ENCODE results near the gene C19orf47. TPM values are rescaled to one million over a fixed set of nuclear protein-coding genes. Genes with fewer than 3 reads are reported as not detected.

The C19orf47 gene
- total and polyA plus RNA-seq, 2 donors (not counting 3 experiments of a cell fraction or from before 2014, with no cell fraction given): 16.4 to 27.0 TPM

- no peak overlapping the region for H3K4me3 ChIP-seq (replicated peaks in 1 of 3; ENCODE audit: insufficient read depth in 1 of 3, low read depth in 1 of 3, low read length in 3 of 3)
- POLR2A ChIA-PET: interaction anchor here (1.3 kb wide), 1 partner anchor 30 kb away, joined by 3 read pairs; no protein-coding TSS in a partner anchor
Observed at GRCh38 chr19:40395956-40396355, 47.8 kb upstream of the C19orf47 start.

More at GRCh38 chr19:40395956-40396355, 47.8 kb upstream of the C19orf47 start:
- no peaks in the 10 kb centered on the region for H4K20me1 ChIP-seq (replicated peaks; ENCODE audit: control insufficient read depth, extremely low read depth, insufficient read depth, low read length)
- no peak overlapping the region for H3K4me2 ChIP-seq (ENCODE audit: insufficient read depth, low read length)
- no peaks in the 10 kb centered on the region for H3K4me1 ChIP-seq (ENCODE audit: control insufficient read depth, extremely low read depth, insufficient read depth, low read length)
- DNase-seq (ENCODE audit: low read depth, low spot score) (no peak), FAIRE-seq (no peak)
- BruUV-seq (replicated peaks): no TSS peak
- intact Hi-C loops (cut with micrococcal nuclease) (no loop called here), dilution Hi-C loops (cut with MboI; ENCODE audit: extremely low pct_ligation_motif_present, low sequenced_read_pairs) (no loop called here)
- no peaks in the 10 kb centered on the region for H3K79me2 ChIP-seq (ENCODE audit: control insufficient read depth, insufficient read depth, low read length)
- H3K36me3 ChIP-seq (ENCODE audit: control insufficient read depth in 2 of 2, extremely low read depth in 1 of 2, insufficient read depth in 2 of 2, low read length in 2 of 2): no peaks in the 10 kb centered on the region
- H3K9me1 ChIP-seq (replicated peaks; ENCODE audit: control insufficient read depth, extremely low read depth, insufficient read depth, low read length): no peaks in the 10 kb centered on the region
- H3K27ac ChIP-seq (ENCODE audit: insufficient read depth, low read depth, low read length): no peak overlapping the region
- H3K9ac ChIP-seq (replicated peaks; ENCODE audit: extremely low read depth, insufficient read depth, low read length): no peak overlapping the region
- no peak for TF ChIP-seq CTCF (IDR thresholded peaks at IDR 0.05; ENCODE audit: extremely low read depth in 1 of 2, insufficient read depth in 1 of 2, low read depth in 1 of 2, low read length in 2 of 2)
- TF ChIP-seq GATA2 (IDR thresholded peaks at IDR 0.05; ENCODE audit: insufficient read depth, insufficient read length, low read depth, low read length): no peak
- no peak for TF ChIP-seq JUN (IDR thresholded peaks at IDR 0.05; ENCODE audit: borderline replicate concordance, insufficient read depth, insufficient read length, low read depth)
- TF ChIP-seq EZH2 (IDR thresholded peaks at IDR 0.05; ENCODE audit: borderline replicate concordance, low read depth, low read length, severe bottlenecking): no peak
- TF ChIP-seq FOS (IDR thresholded peaks at IDR 0.05; ENCODE audit: borderline replicate concordance, insufficient read depth, low read length): no peak
- no peak for TF ChIP-seq POLR2AphosphoS5 (IDR thresholded peaks at IDR 0.05; ENCODE audit: insufficient read depth, low read depth, low read length)
- no peak for TF ChIP-seq MAX (IDR thresholded peaks at IDR 0.05; ENCODE audit: insufficient read depth, insufficient read length)
- no peak for TF ChIP-seq POLR2A (IDR thresholded peaks at IDR 0.05; ENCODE audit: low read depth, low read length)
- H3K27me3 ChIP-seq (ENCODE audit: control insufficient read depth in 2 of 2, insufficient read depth in 2 of 2, low read length in 2 of 2): no peaks in the 10 kb centered on the region
- no peaks in the 10 kb centered on the region for H3K9me3 ChIP-seq (replicated peaks; ENCODE audit: control insufficient read depth, insufficient read depth, low read length)
- CTCF ChIA-PET: interaction anchor here (2.1 kb wide), 1 partner anchor 91 kb away, joined by 9 read pairs; no protein-coding TSS in a partner anchor
- H2AFZ ChIP-seq (ENCODE audit: low read depth, low read length): no peak overlapping the region

Data from endothelial cell of umbilical vein (primary cell).